GM19238 (cell line): ENCODE results near the gene B4GALNT4.
"Not testable (repeated sequence)": the region's sequence is repeated elsewhere in the genome, so short reads cannot be mapped to it uniquely, and the experiment has no call there.

Source experiments
- DNase-seq: peaks from one replicate; pipeline ENCODE4 v3.0.0; 2011; ENCODE audit warnings: low spot score; ENCODE audit not compliant: insufficient read length

The B4GALNT4 gene

GRCh38 chr11:392102-392777 is 22.9 kb downstream of the B4GALNT4 start:
- DNase-seq = no peak

GRCh38 chr11:393219-394033 is 24.1 kb downstream of the B4GALNT4 start:
- no peak for DNase-seq

DNA sequence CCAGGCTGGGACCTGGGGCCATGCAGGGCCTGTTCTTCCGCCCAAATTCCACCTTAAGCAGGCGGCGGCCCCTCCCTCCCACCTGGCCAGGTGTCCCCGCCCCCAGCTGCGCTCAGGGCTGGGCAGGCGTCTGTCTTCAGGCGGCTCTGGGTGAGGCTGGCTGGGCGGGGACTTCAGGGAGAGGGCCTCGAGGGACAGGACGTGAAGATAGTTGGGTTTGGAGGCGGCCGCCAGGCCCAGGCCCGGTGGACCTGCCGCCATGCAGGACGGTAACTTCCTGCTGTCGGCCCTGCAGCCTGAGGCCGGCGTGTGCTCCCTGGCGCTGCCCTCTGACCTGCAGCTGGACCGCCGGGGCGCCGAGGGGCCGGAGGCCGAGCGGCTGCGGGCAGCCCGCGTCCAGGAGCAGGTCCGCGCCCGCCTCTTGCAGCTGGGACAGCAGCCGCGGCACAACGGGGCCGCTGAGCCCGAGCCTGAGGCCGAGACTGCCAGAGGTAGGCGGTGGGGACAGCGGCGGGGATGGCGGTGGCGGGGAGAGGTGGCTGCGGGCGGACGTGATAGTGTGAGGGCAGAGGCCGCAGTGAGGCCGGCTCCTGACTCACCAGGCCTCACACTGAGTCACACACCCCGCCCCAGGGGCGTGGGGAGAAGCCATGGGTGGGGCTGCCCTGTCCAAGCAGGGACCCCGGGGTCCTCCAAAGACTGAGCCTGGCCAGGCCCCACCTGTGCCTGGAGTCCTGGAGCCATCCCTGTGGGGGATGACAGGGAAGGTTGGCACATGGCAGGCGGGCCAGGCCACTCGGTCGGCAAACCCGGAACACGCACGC is 24.9 kb downstream of the B4GALNT4 start, which contains the start of gene PKP3:
PKP3 (plus strand) TSS at position 176 of the 824 bp plus-strand sequence; CDS start at position 260, 84 bp downstream.
- no peak for DNase-seq

DNA sequence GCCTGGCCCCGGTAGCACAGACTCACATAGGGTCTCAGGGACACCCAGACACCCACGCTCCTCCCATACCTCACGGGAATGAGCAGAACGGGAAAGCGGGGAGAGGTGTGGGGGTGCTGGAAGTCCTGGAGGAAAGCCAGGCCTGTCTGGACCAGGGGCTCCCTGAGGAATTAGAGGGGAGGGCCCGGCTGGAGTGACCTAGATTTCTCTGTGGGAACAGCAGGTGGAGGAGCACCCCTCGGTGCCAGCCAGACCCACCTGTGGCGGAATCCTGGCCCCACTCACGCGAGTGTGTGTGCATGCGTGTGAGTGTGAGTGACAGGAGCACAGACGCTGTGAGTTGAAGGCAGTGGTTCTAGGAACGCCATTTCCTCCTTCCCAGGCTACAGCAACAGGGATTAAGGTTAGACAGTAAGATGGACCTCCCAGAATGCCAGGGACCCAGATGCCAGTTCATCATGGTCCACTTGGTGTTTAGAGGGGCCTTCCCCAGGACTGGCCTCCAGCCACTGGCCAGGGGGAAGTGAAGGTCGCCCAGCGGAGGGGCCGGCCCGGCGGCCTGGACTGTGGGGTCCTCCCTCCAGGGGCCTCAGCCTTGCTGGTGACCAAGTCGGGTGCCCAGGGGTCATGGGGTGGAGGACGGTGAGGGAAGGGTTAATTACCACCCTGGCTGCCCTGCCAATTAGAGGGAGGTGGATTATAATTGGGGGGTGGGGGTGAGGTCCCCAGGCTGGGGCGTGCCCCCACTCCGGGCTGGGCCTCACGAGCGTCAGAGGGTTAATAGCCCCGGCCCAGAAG is 25.8 kb downstream of the B4GALNT4 start:
- DNase-seq = no peak

- DNase-seq = no peak
Observed at GRCh38 chr11:395866-396265, 26.6 kb downstream of the B4GALNT4 start.

DNA sequence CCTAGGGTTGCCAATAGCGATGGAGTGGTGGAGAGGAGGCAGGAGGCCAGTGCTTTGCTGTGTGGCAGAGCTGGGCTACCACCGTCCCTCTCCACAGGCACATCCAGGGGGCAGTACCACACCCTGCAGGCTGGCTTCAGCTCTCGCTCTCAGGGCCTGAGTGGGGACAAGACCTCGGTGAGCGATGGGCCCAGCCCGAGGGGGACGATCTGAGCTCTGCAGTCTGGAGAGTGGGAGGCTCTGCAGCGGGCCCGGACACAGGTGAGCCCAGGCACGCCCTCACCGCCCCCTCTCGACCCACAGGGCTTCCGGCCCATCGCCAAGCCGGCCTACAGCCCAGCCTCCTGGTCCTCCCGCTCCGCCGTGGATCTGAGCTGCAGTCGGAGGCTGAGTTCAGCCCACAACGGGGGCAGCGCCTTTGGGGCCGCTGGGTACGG is 27.2 kb downstream of the B4GALNT4 start:
- DNase-seq = no peak

GRCh38 chr11:396948-397548 is 27.7 kb downstream of the B4GALNT4 start:
- peak; percentile 82 for DNase-seq

- no peak for DNase-seq
Observed at GRCh38 chr11:398826-399225, 29.5 kb downstream of the B4GALNT4 start.

DNA sequence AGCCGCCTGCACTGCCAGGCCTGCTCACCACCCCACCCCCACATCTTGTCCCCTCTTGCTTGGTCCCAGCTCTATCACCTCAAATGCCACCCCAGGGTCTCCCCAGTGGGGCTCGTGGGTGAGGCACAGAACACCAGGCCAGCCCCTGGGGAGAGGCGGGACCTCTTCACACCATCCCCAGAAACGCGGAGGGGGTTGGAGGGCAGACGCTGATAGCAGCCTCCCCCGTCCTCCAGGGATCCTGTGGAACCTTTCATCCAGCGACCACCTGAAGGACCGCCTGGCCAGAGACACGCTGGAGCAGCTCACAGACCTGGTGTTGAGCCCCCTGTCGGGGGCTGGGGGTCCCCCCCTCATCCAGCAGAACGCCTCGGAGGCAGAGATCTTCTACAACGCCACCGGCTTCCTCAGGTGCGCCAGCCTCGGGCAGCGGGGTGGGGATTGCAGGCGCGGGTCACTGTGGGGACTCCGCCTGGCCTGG is 30.5 kb downstream of the B4GALNT4 start:
- DNase-seq = no peak

- DNase-seq = no peak
Observed at GRCh38 chr11:400241-400689, 31.0 kb downstream of the B4GALNT4 start.

GRCh38 chr11:401196-401595 is 31.9 kb downstream of the B4GALNT4 start:
- not testable (repeated sequence) for DNase-seq

GRCh38 chr11:403021-403760 is 33.9 kb downstream of the B4GALNT4 start:
- DNase-seq = no peak

- DNase-seq = no peak
Observed at GRCh38 chr11:403761-404431, 34.6 kb downstream of the B4GALNT4 start.

DNA sequence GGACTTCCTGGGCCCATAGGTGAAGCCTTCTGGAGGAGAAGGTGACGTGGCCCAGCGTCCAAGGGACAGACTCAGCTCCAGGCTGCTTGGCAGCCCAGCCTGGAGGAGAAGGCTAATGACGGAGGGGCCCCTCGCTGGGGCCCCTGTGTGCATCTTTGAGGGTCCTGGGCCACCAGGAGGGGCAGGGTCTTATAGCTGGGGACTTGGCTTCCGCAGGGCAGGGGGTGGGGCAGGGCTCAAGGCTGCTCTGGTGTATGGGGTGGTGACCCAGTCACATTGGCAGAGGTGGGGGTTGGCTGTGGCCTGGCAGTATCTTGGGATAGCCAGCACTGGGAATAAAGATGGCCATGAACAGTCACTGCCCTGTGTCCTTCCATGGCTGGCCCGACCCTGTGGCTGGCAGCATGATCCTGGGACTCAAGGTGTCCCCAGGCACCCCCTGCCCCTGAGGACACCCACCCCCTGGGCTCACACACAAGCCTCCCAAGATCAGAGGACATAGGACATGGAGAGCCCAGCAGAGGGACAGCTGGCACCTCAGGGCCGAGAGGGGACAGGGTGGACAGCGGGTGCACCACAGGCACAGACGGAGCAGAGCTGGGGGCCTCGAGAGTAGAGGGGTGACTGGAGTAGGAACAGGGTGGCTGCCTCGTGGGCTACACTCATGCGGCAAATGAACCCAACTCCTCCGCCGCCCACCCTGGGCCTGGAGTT is 35.4 kb downstream of the B4GALNT4 start:
- DNase-seq = no peak

DNA sequence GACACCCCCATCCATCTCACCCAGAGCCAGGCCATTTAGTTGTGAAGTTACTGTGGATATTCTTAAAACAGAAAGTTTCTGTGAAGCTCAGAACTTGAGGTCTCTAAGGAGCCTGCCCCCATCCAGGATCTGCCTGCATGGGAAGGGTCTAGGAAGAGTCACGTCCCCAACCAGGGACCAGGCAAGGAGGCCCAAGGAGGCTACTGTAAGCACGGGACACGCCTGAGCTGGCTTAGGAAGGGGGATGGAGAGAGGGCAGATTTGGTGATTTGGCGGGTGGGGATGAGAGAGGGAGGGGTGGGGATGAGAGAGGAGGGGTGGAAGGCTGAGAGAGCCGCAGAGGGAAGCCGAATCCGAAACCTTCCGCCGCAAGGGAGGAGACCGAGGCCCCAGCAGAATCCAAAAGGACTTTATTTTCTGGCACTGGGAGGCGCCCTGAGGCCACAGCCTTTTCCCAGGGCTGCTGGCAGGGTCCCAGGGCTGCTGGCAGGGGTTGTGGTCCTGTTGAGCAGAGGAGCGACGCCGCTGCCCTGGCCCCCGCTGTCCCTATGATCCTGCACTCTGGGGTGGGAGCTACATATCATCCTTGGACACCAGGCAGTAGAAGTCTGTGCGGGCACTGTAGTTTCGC is 36.1 kb downstream of the B4GALNT4 start:
- DNase-seq = no peak

DNA sequence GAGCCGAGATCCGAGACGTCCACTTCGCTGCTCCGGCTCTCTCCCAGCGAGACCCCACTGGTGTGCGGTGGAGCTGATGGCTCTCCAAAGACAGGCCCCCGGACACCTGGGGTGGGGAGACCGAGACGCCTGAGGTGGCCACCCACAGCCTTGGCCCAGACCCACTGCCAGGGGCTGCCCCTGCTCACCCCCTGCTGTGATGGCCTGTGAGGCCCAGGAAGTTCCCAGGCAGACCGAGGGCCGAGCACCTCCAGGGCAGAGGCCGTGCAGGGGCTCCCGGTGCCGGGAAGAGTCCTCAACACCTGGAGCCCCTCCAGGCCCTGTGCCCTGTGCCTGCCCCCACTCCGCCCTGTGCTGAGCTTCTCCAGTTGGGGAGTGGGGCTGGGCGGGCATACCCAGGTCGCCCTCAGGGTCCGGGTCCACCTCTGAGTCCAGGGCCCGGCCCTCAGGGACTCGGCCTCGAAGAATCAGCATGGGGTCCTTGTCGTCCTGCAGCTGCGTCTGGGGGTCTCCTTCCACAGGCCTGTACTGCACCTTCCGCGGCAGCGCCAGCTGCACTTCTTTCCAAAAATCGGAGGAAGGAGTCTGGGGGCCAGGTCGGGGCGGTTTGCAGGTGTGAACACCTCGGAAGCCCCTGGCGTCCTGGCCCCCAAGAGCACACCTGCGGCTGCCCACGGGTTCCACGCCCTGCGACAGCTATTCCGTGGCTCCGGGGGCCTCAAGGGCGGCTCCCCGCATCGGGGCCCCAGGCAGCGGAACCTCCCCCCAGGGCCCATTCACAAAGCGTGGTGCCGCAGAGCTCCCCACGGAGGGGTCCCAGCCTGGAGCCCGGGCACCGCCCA is 36.9 kb downstream of the B4GALNT4 start:
- DNase-seq = no peak
